HG03460 (cell line): ENCODE results near the gene PLXNB1.

Experiments
- ATAC-seq: cut with Tn5 transposase; IDR thresholded peaks from one replicate; pipeline ENCODE4 v1.9.1; 2021; ENCODE audit not compliant: unreplicated experiment

Gene PLXNB1

GRCh38 chr3:48418651-48419050 lies 11.2 kb downstream of the PLXNB1 start:
- no peak for ATAC-seq

- no peak for ATAC-seq
Observed at GRCh38 chr3:48418140-48418539, 11.7 kb downstream of the PLXNB1 start.

GRCh38 chr3:48417529-48418108 lies 12.3 kb downstream of the PLXNB1 start:
- ATAC-seq: no peak

- no peak for ATAC-seq
Observed at GRCh38 chr3:48416546-48416945, 13.3 kb downstream of the PLXNB1 start.

GRCh38 chr3:48416091-48416505 lies 13.8 kb downstream of the PLXNB1 start:
- ATAC-seq: no peak

- no peak for ATAC-seq
Observed at GRCh38 chr3:48415251-48415953, 14.5 kb downstream of the PLXNB1 start.

GRCh38 chr3:48414376-48415250 lies 15.3 kb downstream of the PLXNB1 start:
- ATAC-seq: no peak

GRCh38 chr3:48413611-48414010 lies 16.3 kb downstream of the PLXNB1 start:
- no peak for ATAC-seq

- ATAC-seq: no peak
Observed at GRCh38 chr3:48413086-48413485, 16.8 kb downstream of the PLXNB1 start.

GRCh38 chr3:48412375-48413001 lies 17.4 kb downstream of the PLXNB1 start:
- ATAC-seq: no peak

- ATAC-seq: no peak
Observed at GRCh38 chr3:48411606-48412374, 18.1 kb downstream of the PLXNB1 start.

GRCh38 chr3:48411041-48411588 lies 18.8 kb downstream of the PLXNB1 start:
- no peak for ATAC-seq

GRCh38 chr3:48410205-48411040 lies 19.5 kb downstream of the PLXNB1 start:
- ATAC-seq: no peak

GRCh38 chr3:48409291-48410201 lies 20.3 kb downstream of the PLXNB1 start:
- no peak for ATAC-seq

GRCh38 chr3:48408823-48409281 lies 21.0 kb downstream of the PLXNB1 start:
- no peak for ATAC-seq

GRCh38 chr3:48407542-48408099 lies 22.3 kb downstream of the PLXNB1 start:
- ATAC-seq: no peak

- no peak for ATAC-seq
Observed at GRCh38 chr3:48406443-48407431, 23.1 kb downstream of the PLXNB1 start.
